ENCODE data around the gene ANGEL1. TPM values are rescaled to one million over a fixed set of nuclear protein-coding genes. Genes with fewer than 3 reads are reported as not detected.
A peak's percentile ranks its signal among the peaks of the same experiment; 100 is the strongest.

Gene ANGEL1
- total RNA-seq, 1 donor from 2014 or later = 9.6 TPM

DNA sequence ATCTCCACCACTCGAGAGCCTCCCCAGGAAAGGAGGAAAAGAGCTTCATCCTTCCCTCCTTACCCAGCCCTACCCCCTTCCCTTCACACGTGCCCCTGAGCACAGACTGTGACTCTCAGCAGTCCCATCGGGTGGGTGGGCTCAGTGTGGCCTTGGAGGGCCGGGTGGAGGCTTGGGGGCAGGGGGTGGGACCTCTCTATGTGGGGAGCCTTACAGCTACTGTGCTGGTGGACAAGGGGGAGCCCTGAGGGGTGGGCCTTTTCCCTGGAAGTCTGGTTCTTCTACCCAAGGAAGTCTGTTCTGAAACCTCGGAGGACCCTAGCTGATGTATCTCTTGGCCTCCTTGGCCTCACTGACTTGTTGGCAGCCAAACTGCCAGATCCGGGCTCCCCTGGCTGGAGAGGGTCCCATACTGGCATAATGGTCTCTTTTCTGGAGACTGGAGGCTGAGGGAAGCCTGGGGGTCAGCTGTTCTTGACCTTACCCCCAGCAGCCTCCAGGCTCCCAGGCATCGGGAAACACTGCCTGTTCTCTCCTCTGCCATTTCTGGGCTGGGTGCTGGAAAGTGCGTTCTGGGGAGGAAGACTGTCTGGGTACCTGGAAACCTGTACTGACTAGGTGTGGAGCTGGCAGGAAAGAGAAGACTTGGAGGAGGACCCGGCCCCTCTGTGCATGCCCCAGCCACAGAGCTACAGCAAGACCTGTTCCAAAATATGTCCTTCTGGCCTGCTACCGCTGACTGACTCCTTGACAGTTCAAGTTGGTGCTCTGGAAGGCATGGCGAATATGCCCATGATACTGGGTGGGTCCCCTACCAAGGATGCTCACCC lies 43.8 kb downstream of the ANGEL1 start:
- DNase-seq (ENCODE audit: low spot score) = peak; percentile 58
- Mint-ChIP-seq H3K27ac (ENCODE audit: unreplicated experiment) (no peak overlapping the region), H3K9me3 (ENCODE audit: low read depth) (no peaks in the 10 kb centered on the region), H3K4me1 (ENCODE audit: low read depth) (peaks cover 33% of the 10 kb centered on the region), H3K27me3 (ENCODE audit: low read depth) (no peaks in the 10 kb centered on the region), H3K36me3 (ENCODE audit: low read depth) (peaks cover 2% of the 10 kb centered on the region), H3K4me3 (ENCODE audit: unreplicated experiment) (no peak overlapping the region)
- no peak for TF ChIP-seq CTCF (IDR thresholded peaks at IDR 0.05)

GRCh38 chr14:76767681-76768656 lies 44.7 kb downstream of the ANGEL1 start:
- no peaks in the 10 kb centered on the region for H3K9me3 Mint-ChIP-seq (ENCODE audit: low read depth)
- H3K4me1 Mint-ChIP-seq (ENCODE audit: low read depth) = peaks cover 33% of the 10 kb centered on the region
- H3K36me3 Mint-ChIP-seq (ENCODE audit: low read depth) = peaks cover 2% of the 10 kb centered on the region
- H3K27ac Mint-ChIP-seq (ENCODE audit: unreplicated experiment) = no peak overlapping the region
- TF ChIP-seq CTCF (IDR thresholded peaks at IDR 0.05) = no peak
- peak; percentile 68 for DNase-seq (ENCODE audit: low spot score)
- H3K4me3 Mint-ChIP-seq (ENCODE audit: unreplicated experiment) = no peak overlapping the region
- H3K27me3 Mint-ChIP-seq (ENCODE audit: low read depth) = no peaks in the 10 kb centered on the region

DNA sequence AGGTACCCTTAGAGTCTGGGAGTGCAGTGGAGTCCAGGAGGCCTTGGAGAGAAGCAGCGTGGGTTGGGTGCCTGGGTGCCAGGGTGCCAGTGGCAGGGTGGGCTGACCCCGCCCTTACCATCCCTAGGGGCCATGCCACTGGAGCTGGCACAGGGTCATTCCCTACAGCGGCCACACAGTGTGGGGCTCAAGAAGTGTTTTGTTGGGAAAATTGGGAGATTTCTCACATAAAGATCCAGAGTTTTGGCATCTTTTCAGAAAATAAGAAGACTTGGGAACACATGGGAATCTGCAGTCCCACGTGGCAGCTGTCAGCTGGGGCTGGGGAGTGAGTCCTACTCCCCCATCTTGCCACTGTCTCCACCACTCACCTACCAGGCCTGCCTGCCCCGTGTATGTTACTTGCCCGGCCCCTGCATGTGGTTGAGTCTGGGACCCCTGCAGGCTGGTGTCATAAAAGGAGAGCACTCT lies 47.2 kb downstream of the ANGEL1 start:
- H3K27ac Mint-ChIP-seq (ENCODE audit: unreplicated experiment) = no peak overlapping the region
- TF ChIP-seq CTCF (IDR thresholded peaks at IDR 0.05) = no peak
- H3K36me3 Mint-ChIP-seq (ENCODE audit: low read depth) = peaks cover 2% of the 10 kb centered on the region
- no peaks in the 10 kb centered on the region for H3K9me3 Mint-ChIP-seq (ENCODE audit: low read depth)
- H3K4me3 Mint-ChIP-seq (ENCODE audit: unreplicated experiment) = no peak overlapping the region
- peaks cover 38% of the 10 kb centered on the region for H3K4me1 Mint-ChIP-seq (ENCODE audit: low read depth)
- H3K27me3 Mint-ChIP-seq (ENCODE audit: low read depth) = no peaks in the 10 kb centered on the region
- peak; percentile 43 for DNase-seq (ENCODE audit: low spot score)

DNA sequence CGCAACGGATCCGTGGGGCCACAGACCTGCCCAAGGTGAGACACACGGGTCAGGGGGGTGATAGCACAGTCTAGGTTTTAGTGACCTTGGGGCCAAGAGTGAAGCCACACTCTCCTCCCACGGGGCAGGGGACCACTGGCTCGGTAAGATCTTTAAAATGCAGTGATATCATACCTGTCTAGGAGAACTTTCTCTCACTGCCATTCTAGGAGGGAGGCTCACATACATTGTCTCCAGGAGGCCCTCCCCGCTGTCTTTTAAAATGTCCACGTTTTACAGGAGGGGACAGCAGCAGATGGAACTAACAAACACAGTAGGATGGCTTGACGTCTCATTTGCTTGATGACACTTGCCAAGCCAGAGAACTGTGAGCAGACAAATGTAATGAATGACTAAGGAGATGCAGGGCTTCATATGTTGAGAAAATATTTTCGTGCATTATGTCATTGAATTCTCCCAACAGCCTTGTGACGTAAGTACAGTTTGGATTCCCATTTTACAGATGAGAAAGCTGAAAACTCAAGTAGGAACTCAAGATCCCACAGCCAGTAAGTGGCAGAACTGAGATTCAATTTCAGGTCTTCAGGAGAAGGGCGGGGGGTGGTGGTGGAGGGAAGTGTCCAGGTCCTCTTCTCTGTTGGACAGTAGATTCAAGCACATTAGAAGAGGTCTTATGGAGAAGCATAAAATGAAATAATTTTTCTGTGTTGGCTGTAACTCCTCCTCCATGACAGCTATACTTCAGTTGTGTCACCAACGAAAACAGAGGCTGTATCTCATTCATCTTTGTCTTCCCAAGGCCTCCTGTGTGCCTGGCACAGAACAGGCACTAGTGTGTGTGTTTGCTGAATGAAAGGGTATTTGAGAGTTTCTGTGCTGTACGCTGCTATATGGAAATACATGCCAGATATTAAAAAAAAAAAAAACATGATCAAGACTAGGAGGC lies 49.3 kb downstream of the ANGEL1 start:
- no peak for TF ChIP-seq CTCF (IDR thresholded peaks at IDR 0.05)
- no peaks in the 10 kb centered on the region for H3K27me3 Mint-ChIP-seq (ENCODE audit: low read depth)
- H3K36me3 Mint-ChIP-seq (ENCODE audit: low read depth) = peaks cover 2% of the 10 kb centered on the region
- H3K4me1 Mint-ChIP-seq (ENCODE audit: low read depth) = peaks cover 37% of the 10 kb centered on the region
- no peaks in the 10 kb centered on the region for H3K9me3 Mint-ChIP-seq (ENCODE audit: low read depth)
- no peak overlapping the region for H3K27ac Mint-ChIP-seq (ENCODE audit: unreplicated experiment)
- no peak for DNase-seq (ENCODE audit: low spot score)
- H3K4me3 Mint-ChIP-seq (ENCODE audit: unreplicated experiment) = peak overlapping the region; percentile 83

All from chondrocyte (in vitro differentiated cells).